ENCODE results near the gene MPPED2.

The MPPED2 gene

DNA sequence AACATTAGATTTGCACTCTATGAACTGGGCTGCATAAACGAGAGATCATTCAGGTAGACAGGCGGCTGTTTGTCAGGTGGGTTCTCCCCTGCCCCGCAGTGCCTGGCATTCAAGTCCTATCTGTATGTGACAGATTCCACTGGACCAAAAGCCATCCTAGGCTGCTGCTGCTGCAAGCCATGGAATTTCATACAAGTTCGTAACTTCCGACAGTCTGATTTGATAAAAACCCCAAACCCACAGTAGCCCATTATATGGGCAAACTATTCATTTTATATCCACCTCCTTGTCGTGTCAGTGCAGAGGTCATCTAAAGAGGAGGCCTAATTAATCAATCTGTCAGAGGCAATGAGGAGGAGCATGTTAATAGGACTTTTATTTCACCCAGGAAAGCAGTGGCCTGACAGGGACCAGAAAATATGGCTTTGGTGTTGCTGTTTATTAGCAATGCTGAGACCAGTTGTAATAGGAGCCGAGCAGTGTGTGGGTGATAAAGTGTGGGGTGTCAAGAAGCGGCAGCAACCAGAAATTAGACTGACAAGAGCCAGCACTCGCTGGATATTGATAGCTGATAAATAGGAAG lies 139.0 kb downstream of the MPPED2 start:
- DNase-seq: no peak

DNA sequence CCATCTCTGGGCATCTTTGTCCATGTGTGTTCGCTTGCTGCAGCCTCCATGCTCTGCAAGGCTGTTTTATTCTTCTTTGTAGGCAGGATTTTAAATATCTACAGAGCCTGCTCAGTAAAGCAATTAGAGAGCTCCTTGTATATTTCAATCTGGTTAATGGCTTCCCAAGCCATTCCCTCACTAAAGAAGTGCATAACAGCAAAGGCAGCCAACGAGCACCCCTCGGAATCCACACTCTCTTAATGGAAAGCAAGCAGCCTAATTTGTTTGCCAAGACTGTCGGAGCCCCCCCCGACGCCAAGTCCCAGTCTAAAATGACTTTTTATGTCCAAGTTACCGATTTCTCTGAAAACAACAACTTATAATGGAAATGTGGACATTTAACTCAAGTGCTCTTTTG lies 139.6 kb downstream of the MPPED2 start:
- no peak for DNase-seq

DNA sequence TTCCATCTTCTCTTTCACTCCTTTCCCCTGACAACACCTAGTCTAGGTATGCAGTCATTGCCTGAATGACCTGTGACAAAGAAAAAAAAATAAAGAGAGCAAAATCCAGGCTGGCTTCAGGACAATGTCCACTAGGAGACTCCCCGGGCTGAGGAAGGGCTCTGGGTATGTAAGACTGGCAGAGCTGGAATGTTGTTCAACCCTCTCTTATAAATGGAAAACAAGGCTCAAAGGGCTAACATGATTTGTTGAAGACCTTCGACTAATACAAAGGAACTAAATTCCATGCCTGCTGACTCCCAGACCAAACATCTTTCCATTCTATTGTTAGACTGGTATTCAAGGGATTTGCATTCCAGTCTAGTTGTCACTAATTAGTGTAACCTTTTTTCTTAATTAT lies 141.1 kb downstream of the MPPED2 start:
- DNase-seq: no peak

DNA sequence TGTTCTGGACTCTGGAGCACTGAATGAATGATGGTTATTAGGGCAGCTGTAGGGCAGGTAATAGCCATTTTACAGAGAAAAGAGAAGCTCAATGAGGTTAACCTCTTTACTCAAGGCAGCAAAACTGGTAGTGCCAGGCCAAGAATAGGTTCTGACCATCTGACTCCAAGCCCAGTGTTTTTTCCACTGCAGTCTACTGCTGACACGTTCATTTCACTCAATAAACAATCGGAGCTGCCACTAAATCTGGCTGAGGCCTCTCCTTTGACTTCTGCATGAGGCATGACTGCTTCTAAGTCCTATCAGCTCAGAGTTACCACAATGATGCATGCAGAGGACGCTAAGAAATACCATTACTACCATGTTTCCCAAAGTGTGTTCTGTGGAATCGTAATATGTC lies 145.6 kb downstream of the MPPED2 start:
- no peak for DNase-seq

DNA sequence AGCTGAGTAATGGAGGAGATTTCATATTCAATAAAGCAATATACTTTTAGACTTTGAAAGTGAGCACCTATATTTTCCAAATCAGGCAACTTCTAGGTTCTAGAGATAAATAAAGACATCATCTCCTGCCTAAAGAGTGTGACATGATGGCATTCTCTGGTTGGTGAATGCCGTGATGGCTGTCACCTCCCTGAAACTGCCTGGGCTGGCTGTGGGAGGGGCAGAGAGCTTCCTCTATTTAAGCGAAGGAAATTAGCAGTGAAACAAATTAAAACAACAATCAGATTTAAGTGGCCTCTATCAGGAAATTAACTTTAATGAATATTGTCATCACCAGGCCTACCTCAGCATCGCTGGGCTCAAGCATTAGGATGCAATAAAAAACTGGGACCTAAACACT lies 149.4 kb downstream of the MPPED2 start:
- no peak for DNase-seq

DNA sequence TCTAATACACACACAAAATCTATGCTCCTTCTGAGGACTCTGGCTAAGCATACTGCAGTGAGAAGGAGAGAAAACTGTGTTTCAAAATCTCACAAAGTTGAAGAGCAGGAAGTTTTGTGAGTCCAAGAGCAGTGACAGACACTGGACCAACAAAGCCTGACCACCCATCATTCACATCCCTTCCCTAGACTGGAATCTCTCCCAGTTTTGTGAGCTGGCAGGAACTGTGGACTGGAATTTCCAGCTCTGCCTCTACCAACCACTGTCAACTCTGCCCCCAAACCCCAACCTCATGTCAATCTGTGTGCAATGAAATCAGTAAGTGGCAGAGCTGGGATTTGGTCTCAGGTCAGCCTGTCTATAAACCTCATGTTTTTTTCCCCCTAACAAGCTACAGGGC lies 150.7 kb downstream of the MPPED2 start:
- DNase-seq: no peak

DNA sequence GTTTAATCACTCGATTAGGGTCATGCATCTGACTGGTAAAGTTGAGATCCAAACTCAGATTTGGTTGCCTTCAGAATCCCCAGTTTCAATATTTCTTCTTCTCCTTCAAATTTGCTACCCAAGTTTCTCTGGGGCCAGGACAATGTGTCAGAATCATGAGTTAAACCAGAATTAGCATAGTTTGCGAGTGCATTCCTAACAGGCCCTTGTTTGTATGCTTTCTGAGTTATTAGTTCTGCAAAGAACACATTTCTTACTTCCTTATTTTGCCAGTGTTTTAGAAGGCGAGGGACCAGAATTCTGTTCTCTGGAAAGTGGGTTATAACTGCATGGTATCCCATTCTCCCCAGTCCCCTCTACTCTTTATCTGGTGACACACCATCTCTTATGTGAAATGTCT lies 151.3 kb downstream of the MPPED2 start:
- no peak for DNase-seq

DNA sequence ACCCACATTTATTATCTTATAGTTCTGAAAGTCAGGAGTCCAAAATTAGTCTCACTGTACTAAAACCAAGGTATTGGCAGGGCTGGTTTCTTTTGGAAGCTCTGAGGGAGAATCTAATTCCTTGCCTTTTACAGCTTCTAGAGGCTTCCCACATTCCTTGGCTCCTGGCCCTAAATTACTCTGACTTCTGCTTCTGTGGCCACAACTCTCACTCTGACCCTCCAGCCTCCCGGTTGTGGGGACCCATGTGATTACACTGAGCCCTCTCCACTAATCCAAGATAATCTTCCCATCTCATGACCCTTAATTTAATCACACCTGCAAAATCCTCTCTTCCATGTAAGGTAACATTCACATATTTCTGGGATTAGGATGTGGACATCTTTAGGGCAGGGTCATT lies 152.3 kb downstream of the MPPED2 start:
- DNase-seq: no peak

DNA sequence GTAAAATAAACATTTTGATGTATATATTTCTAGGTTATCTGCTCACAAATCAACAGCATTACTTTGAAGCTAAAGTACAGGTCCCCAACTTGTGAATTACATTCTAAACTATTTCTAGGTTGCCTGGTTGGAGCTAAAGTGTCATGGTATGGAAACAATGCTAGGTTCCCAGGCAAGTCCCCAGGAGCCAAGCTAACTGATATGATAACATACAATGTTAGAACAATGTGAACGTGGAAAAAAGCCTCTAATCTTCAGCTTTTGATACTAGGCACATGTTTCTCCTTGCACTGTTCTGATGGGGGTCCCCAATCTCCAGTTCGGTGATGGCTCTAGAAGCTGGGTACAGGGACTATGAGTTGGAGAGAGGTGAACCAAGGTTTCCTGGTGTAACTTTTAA lies 153.4 kb downstream of the MPPED2 start:
- DNase-seq: no peak

DNA sequence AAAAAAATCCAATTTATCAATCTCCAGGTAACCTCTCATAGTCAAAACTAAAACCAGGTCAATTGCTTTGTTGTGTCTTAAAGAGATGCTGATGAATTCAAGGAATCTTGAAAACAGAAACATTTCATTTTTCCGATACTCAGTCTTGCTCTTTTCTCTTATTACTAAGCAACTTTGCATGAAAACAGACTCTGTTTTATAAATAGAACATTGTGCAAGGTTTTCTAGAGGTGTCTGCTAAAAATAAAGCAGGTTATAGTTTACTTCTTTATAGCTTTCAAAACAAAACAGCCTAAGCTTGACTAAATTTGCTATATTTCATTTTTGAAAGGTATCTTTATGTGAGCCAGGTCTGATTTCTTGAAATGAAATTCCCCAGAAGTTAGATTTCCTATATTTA lies 154.0 kb downstream of the MPPED2 start:
- DNase-seq: no peak

DNA sequence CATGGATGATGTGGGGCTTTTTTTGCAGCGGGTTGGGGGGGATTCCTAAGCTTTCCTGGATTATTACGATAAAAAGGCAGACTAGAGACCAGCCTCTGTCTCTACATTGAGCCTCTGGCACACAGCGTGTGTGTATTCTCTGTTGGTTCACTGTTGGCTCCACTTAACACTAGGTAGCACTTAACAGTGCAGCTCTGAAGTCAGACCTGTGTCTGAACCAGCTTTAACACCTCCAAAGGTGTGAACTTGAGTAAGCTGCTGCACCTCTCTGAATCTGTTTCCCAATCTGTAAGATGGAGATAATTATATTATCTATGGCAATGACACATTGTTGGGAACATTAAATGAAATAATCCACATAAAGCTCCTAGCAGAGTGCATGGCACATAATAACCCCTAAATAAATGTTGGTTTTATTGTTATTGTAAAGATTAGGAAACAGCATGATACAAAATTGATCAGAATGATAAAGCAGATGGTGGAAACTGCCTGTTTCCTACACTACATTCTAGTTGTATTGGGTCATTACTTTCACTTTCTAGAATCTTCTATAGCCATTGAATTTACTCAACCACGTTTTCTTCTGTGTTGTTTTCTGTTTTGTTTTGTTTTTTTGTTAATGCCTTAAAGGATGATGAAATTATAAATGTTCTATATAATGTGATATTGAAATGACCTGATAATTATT lies 154.9 kb downstream of the MPPED2 start:
- DNase-seq: no peak

DNA sequence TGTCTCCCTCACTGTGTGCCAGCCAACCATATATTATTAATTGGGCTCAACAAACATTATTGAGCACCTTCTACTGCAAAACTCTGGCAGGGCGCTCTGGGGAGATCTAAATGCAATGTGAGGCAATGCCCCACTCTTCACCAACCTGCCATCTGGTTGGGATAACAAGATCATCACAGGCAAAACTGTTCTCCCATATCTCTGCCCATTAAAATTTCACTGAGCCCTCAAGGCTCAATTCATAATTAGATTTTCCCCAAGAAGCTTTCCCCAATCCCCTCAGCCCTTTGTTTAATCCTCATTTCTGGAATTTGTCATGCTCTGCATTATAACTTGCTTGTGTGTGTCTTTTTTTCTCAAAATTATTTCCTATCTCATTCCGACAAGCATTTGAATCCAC lies 156.6 kb downstream of the MPPED2 start:
- DNase-seq: no peak

DNA sequence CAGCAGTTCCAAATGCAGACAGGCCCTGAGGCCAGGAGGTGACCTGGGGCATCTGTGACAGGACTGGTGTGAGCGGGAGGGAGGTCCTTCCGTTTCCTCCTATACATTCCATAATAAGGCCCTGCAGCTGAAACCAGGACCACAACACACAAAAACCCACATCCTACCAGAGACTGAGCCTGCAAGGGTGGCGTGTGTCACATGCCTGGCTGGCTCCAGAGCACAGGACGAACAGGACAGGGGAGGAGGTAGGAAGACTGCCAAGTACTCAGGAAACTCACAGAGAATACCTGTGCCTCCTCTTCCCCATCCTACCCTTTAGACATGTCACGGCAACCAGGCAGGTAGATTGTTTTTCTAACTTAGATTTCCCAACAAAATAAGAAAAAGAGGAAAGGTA lies 159.4 kb downstream of the MPPED2 start:
- no peak for DNase-seq

DNA sequence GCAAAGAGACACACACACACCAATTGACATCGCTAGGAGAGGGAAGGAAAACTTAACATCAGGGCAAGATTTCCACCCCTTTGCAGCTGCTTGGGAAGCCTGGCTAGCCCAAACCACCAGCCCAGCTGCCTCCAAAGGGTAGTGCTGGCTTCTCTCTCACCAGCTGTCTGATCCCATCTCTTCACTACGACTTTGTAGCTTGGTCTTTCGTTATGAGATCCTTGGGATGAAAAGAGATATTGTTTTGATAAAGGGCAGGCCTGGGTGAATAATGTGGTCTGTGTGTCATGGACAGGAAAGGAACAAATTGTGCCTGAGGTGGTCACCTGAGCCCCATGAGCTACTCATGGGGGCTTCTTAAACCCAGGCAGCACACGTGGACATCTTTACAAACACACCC lies 161.3 kb downstream of the MPPED2 start:
- no peak for DNase-seq

DNA sequence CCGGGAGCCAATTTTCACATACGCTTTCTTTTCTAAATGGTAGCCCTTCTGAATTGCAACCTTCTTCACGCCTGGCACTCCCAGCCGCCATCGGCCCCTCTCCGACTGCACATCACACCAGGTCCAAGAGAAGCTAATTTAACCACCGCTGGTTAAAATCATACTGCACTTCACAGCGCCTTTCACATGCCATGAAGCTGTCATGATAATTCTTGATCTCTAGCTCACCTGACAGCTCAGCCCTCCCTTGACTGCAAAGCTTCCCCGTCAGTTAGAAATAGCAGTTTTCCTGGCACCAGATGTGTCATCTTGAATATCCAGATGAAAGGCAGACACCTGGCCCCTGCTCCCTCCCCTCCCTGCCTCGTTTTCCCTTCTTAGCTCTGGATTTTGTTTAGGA lies 161.8 kb downstream of the MPPED2 start:
- DNase-seq: no peak

DNA sequence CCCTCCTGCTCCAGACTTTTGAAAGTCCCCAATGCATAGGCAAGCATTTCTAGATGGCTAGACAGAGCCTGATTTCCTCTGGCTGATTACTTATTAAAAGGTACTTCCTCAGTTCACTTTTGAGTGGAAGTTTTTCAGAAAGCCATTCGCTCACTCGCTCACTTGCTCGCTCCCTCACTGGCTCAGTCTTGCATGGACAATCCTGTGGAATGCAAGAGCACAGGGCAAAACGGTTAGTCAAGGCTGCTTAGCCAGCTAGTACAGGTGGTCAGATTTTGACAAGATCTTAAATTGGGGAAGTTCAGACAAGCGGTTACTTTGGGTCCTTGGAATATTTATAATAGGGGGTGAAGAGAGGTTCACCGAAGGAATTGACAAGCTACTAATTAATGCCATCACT lies 162.3 kb downstream of the MPPED2 start:
- DNase-seq: no peak

DNA sequence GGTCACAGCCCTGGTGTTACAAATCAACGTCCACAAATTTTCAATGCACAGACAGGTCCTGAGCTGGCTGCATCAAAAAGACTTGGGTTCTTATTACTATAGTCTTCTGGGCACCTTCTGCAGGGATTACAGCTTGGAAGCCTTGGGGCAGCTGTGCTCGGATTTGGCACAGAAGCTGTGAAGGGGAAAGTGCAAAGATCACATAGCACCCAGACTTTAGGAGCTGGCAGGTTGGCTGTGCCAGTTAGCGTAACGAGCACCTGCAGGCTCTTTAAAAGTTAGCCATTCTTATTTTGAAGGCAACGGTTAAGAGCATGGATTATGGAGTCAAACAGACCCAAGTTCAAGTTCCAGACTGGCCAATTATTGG lies 162.9 kb downstream of the MPPED2 start:
- no peak for DNase-seq

DNA sequence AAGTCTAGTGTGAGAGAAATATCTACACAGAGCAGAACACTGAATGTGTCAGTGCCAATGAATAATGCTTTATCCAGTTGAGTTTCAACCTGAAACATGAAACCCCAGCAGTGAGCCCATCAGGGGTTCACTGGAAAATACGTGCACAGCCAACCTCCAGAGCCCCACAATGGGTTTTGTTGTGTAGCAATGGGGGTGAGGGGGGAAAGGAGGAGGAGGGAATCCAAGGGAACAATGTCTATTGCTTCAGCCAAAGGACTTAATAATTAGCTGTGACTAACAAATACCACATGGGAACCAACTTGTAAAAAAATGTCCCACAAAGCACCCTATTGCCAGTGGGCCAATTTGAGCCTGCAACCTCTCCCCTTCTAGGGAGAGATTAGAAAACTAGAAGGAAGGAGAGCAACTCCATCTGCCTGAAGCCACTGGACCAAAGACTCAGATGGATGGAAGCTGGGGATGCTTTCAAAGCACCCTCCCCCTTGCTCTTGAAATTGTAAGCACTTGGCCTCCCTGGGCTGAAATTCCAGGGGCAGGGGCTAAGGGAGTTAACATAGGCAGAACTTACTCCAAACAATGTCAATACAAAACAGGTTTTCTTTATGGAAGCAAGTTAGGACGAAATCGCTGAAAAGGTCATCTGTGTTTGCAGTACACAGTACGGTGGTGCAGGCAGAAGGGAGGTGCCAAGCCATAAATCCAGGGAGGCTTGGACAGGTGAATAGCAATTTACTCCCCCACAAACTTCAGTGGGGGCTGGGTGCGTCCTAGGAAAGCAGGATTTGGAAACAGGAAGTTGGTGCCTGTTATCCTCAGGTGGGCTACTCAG lies 163.5 kb downstream of the MPPED2 start:
- DNase-seq: no peak

DNA sequence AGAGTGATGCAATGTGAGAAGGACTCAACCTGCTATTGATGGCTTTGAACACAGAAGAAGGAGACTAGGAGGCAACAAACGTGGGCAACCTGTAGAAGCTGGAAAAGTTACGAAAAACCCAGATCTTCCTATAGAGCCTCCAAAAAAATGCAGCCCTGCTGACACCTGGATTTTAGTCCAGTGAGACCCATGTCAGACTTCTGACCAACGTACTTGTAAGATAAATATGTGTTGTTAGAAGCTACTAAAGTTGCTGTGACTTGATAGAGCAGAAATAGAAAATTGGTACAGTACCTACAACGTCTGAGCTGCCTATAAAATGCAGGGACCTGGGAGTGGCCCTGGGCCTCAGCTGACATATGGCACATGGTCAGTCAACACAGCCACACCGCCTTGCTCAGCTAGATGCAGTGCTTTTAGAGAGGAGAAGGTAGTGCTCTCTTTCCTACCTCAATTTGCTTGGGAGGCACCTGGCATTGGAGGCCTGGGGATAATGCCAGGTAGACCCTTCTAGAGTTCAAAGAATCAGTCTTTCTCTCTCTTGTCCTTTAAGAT lies 165.8 kb downstream of the MPPED2 start:
- DNase-seq: no peak

DNA sequence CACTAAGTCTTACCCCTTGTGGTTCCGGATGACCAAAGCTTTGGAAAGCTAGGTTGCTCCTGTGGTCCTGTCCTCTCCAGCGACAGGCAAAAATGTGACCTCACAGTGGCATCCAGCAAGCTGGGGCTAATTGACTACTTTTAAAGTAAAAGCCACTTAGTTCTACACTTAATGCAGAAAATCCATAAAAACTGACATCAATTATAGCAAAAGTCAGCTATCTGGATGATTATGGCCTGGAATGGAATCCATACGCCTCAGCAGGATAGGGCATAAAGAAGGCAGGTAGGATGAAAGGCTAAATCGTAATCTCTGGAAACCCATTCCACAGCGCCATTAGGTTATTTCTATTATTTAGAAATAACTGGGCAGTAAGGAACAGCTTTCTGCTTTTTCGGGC lies 171.3 kb downstream of the MPPED2 start:
- DNase-seq: no peak

DNA sequence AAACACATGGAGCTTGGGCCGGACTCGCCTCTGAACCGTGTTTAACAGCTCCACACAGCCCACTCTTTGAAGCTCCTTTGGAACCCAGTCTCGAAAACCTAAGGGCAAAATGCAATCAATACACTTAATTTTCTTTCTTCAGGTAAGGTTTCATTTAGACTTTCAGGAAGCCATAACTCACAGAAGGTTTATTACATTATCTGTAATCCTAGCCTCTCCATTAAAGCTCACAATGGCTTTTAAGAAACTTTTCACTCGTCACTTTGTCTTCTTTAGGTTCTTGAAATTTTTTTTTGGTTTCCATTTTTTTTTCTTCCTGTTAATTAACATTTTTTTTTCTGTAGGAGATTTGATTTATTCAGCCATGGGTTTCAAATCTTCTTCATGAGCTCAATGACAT lies 171.9 kb downstream of the MPPED2 start:
- no peak for DNase-seq

DNA sequence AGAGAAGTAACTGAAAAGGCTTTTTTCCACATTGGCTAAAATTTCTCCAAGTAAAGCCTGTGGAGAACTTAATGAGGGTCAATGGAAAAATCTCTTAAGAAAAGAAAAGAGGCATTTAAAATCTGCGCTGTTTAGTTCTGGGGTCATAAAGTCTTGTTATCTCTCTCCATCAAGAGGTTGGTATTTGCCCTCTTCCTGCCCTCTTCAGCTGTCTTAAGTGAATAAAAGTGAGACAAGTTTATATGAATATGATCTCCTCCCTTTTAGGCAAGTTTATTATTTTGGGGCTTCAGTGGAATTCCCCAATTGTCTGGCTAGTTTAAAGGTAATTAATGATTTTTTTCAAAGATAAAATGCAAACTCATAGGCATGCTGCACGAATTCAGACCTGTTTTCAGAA lies 173.6 kb downstream of the MPPED2 start:
- DNase-seq: no peak

DNA sequence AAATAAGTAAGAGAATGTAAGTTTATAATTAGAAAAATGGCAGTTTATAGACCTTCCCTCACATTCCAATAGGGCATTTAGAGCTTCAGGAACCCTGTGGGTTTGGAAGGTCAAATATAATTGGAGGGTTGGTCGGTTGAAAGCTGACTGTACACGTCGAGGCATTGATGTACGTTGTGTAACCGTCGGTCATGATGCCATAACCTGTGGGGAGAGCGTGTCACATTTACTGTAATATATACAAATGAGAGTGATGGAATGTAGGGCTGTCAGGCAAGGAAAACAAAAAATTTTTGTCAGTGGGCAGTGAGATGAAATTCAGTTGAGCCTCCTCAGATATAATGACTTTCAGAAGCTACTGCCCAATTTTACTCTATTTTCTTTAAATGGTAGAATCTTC lies 174.8 kb downstream of the MPPED2 start:
- no peak for DNase-seq
